NT2/D1 (cell line): ENCODE data around the gene TMEM119.

Experiments used
- SUZ12 ChIP-seq: IDR thresholded peaks from 2 replicates; pipeline ENCODE4 v1.6.1; 2011; ENCODE audit not compliant: insufficient read length, insufficient read depth; ENCODE audit errors: extremely low read depth
- YY1 ChIP-seq: IDR thresholded peaks from 2 replicates; pipeline ENCODE4 v1.6.1; 2011; ENCODE audit not compliant: insufficient read length, insufficient read depth
- ZNF274 ChIP-seq: IDR thresholded peaks from 2 replicates; pipeline ENCODE4 v1.6.1; 2011; ENCODE audit warnings: mild to moderate bottlenecking, low read depth, low read length

GRCh38 chr12:108578264-108578663 is 19.6 kb downstream of the TMEM119 start:
- no peak for TF ChIP-seq ZNF274
- no peak for TF ChIP-seq SUZ12
- TF ChIP-seq YY1 = no peak
